DND-41 (cell line): ENCODE measurements around the gene OR2A5.

Experiments
- EZH2 ChIP-seq: IDR thresholded peaks from 3 replicates; pipeline ENCODE4 v1.6.1; 2012; ENCODE audit warnings: borderline replicate concordance, low read depth, mild to moderate bottlenecking, moderate library complexity, low read length, inconsistent platforms; ENCODE audit not compliant: severe bottlenecking
- TF ChIP-seq, protein P1 (sequence below): IDR thresholded peaks from 2 replicates; pipeline ENCODE4 v1.5.1; 2012; ENCODE audit warnings: borderline replicate concordance, low read length, moderate library complexity, mild to moderate bottlenecking; ENCODE audit not compliant: poor library complexity, severe bottlenecking; ENCODE audit errors: extremely low read depth

DNA sequence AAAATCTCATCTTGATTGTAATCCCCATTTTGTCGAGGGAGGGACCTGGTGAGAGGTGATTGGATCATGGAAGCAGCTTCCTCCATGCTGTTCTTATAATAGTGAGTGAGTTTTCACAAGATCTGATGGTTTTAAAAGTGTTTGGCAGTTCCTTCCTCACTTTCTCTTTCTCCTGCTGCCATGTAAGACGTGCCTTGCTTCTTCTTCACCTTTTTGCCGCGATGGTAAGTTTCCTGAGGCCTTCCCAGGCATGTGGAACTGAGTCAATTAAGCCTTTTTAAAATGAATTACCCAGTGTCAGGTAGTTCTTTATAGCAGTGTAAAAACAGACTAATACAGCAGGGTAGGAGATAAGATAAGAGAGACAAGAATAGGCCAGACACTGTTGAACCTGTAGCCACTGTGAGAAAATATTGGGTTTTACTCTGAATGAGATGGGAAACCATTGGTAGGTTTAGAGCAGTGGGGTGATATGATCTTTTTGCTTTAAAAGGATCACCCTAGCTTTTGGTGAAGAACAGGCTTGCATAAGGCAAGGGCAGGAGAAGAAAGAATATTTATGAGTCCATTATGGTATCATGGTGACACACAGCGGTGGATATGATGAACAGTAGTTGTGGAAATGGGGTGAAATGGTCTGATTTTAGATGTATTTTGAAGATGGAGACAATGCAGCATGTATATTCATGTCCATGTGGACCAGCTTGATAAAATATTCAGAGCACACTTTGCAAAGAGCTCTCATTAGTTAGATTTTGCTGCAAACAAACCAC lies 37.1 kb upstream of the OR2A5 start:
- TF ChIP-seq, protein P1, sequence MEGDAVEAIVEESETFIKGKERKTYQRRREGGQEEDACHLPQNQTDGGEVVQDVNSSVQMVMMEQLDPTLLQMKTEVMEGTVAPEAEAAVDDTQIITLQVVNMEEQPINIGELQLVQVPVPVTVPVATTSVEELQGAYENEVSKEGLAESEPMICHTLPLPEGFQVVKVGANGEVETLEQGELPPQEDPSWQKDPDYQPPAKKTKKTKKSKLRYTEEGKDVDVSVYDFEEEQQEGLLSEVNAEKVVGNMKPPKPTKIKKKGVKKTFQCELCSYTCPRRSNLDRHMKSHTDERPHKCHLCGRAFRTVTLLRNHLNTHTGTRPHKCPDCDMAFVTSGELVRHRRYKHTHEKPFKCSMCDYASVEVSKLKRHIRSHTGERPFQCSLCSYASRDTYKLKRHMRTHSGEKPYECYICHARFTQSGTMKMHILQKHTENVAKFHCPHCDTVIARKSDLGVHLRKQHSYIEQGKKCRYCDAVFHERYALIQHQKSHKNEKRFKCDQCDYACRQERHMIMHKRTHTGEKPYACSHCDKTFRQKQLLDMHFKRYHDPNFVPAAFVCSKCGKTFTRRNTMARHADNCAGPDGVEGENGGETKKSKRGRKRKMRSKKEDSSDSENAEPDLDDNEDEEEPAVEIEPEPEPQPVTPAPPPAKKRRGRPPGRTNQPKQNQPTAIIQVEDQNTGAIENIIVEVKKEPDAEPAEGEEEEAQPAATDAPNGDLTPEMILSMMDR, result no peak
- no peak for TF ChIP-seq EZH2
